ENCODE results near the gene VTI1A. TPM values are rescaled to one million over a fixed set of nuclear protein-coding genes. Genes with fewer than 3 reads are reported as not detected.

VTI1A gene
- total and polyA plus RNA-seq, 2 experiments from 2014 or later = 26.8 to 31.0 TPM

GRCh38 chr10:112613620-112614019, 166.6 kb downstream of the VTI1A start:
- Histone ChIP-seq H3K4me2 (no peak overlapping the region), H3K79me2 (replicated peaks; ENCODE audit: insufficient read depth) (no peaks in the 10 kb centered on the region), H3K27ac (ENCODE audit: low read depth) (no peak overlapping the region), H3F3A (replicated peaks; ENCODE audit: low read depth) (no peaks in the 10 kb centered on the region), H2AFZ (no peak overlapping the region), H3K4me3 (no peak overlapping the region), H3K9me2 (ENCODE audit: insufficient read depth) (no peaks in the 10 kb centered on the region), H3K4me1 (ENCODE audit: insufficient read depth) (no peaks in the 10 kb centered on the region), H3K36me3 (ENCODE audit: insufficient read depth) (no peaks in the 10 kb centered on the region), H4K20me1 (replicated peaks; ENCODE audit: insufficient read depth) (no peaks in the 10 kb centered on the region), H3K27me3 (ENCODE audit: insufficient read depth) (no peaks in the 10 kb centered on the region)
- peaks cover 10% of the 10 kb centered on the region for H3K36me3 Mint-ChIP-seq (ENCODE audit: low read depth)
- H3K4me1 Mint-ChIP-seq = no peaks in the 10 kb centered on the region
- no peak overlapping the region for H3K27ac Mint-ChIP-seq
- peaks cover 12% of the 10 kb centered on the region for H3K9me3 Mint-ChIP-seq
- DNase-seq (ENCODE audit: low spot score) = no peak
- no peak overlapping the region for H3K4me3 Mint-ChIP-seq
- no peak for ATAC-seq
- H3K27me3 Mint-ChIP-seq (ENCODE audit: insufficient read depth, low read depth, poor library complexity) = no peaks in the 10 kb centered on the region
- no peak for TF ChIP-seq ZNF462 (CRISPR knock-in tag; IDR thresholded peaks at IDR 0.05)
- TF ChIP-seq ZNF114 (CRISPR knock-in tag; IDR thresholded peaks at IDR 0.05) = no peak
- TF ChIP-seq STAT1 (IDR thresholded peaks at IDR 0.05; ENCODE audit: unreplicated experiment) = no peak
- no peak for TF ChIP-seq NANOG (IDR thresholded peaks at IDR 0.05; ENCODE audit: borderline replicate concordance)
- no peak for TF ChIP-seq EZH2 (IDR thresholded peaks at IDR 0.05; ENCODE audit: low read depth, unreplicated experiment)
- no peak for TF ChIP-seq POLR2AphosphoS5 (IDR thresholded peaks at IDR 0.05; ENCODE audit: low read depth)
- TF ChIP-seq REST (IDR thresholded peaks at IDR 0.05; ENCODE audit: unreplicated experiment) = no peak
- TF ChIP-seq CREB1 (CRISPR knock-in tag; IDR thresholded peaks at IDR 0.05; ENCODE audit: low read depth) = no peak
- no peak for TF ChIP-seq CTCF (conservative IDR thresholded peaks at IDR 0.05; ENCODE audit: low read depth in 2 of 2)
- no peak for TF ChIP-seq ETS1 (IDR thresholded peaks at IDR 0.05)
- no peak for TF ChIP-seq ZNF331 (CRISPR knock-in tag; IDR thresholded peaks at IDR 0.05; ENCODE audit: low read depth)
- no peak for TF ChIP-seq EZH2phosphoT487 (IDR thresholded peaks at IDR 0.05; ENCODE audit: unreplicated experiment)
- TF ChIP-seq JUNB (IDR thresholded peaks at IDR 0.05; ENCODE audit: unreplicated experiment) = no peak
